Measurements from ENCODE around the gene DCN.

The DCN gene

GRCh38 chr12:91098461-91098860, 84.2 kb downstream of the DCN start:
- no peak for DNase-seq

GRCh38 chr12:91094957-91095356, 87.7 kb downstream of the DCN start:
- no peak for DNase-seq

GRCh38 chr12:91094032-91094662, 88.5 kb downstream of the DCN start:
- no peak for DNase-seq

- DNase-seq: no peak
Measured at GRCh38 chr12:91093341-91093740, 89.3 kb downstream of the DCN start.

GRCh38 chr12:91091916-91092715, 90.5 kb downstream of the DCN start:
- DNase-seq: no peak
